Stimulated activated CD4-positive, alpha-beta T cell treated with anti-CD3 and anti-CD28 coated beads, Interleukin-4, amount 100 ng/mL, for 24 hours (primary cell): ENCODE results near the gene ZNF70.
A peak's percentile ranks its signal among the peaks of the same experiment; 100 is the strongest.
"Not testable (repeated sequence)": the region's sequence is repeated elsewhere in the genome, so short reads cannot be mapped to it uniquely, and the experiment has no call there.

Source experiments
- DNase-seq: peaks from one replicate; pipeline ENCODE4 v3.0.0-alpha.2; 2020

Gene ZNF70

DNA sequence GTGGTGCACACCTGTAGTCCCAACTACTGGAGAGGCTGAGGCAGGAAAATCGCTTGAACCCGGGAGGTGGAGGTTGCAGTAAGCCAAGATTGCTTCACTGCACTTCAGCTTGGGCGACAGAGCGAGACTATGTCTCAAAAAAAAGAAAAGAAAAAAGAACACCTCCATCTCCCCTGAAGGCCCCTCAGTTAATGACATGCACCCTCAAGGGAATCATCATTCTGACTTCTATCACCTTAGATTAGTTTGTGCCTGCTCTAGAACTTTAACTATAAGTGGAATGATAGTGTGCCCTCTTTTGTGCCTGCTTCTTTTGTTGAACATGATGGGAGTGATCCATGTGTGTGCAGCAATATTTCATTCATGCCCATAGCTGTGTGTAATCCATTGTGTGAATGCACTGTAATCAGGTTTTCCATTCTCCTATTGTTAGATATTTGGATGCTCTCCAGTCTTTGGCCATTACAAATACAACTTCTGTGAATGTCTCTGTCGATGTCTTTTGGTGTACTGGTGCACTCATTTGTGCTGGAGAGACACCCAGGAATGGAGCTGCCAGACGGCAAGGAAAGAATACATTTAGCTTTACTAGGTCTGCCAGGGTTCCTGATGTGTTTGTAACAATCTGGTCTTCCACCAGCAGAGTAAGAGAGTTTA, 4.2 kb upstream of the ZNF70 start:
- no peak for DNase-seq

DNA sequence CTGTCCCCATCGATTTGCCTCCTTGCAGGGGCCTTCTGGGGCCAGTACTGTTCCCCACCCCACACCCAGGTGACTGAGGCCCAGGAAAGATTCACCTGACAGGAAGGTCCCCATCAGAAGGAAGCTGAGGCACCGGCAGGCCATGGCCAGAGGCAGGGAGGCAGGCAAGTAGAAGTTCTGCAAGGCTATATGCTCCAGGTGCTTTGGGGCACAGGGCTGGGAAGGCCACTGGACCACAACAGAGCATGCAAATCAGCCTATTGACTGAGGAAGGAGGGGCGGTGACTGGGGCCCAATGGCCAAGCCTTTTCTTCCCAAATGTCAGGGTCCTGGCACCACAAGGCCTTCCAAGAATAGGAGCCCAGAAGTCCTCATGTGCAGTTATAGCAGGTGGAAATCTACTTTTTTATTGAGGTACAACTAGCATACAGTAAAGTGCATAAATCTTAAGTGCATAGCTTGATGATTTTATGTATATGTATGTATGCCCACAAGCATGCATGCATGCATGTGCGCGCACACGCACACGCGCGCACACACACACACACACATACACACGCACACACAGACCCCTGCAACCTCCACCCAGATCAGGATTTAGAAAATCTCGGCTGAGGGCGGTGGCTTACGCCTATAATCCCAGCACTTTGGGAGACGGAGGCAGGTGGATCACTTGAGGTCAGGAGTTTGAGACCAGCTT, 3.5 kb upstream of the ZNF70 start, which contains the start of gene VPREB3:
Gene VPREB3, minus strand, starts transcription at position 206 of the 700 bp plus-strand sequence. Its CDS starts 62 bp downstream, at position 144.
- no peak for DNase-seq

DNA sequence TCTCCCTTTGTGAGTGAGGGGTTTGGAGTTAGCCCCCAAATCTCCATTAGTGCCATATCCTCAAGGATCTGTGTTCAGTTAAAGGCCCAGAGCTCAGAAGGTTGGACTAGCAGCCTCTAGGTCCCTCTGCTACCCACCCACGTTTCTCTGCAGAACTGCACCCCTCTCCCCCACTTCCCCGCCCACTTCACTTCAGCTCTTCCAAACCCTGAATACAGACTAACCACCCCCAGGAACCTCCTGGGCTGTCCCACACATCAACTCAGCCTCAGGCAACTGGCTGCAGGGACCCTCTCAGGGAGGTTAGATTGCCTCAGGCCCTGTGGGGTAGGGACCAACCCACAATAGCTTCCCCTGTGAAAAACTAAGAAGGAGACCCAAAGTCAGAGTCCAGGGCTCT, 2.5 kb upstream of the ZNF70 start:
- no peak for DNase-seq

DNA sequence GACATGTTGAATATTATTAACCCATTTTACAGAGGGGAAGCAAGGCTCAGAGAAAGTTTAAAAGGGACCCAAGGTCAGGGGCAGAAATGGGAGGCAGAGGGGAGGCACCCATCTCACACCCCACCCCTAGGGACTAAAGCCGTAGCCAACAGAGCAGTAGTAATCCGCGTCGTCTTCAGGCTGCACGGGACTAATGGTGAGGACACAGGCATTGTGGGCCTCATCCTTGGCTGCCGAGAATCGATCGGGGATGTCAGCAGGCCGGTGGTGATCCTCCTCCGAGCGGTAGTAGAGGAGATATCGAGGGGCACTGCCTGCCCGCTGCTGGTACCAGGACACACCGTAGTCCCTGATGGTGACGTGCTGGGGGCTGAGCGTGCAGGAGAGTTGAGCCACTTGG, 1.8 kb upstream of the ZNF70 start:
- no peak for DNase-seq

DNA sequence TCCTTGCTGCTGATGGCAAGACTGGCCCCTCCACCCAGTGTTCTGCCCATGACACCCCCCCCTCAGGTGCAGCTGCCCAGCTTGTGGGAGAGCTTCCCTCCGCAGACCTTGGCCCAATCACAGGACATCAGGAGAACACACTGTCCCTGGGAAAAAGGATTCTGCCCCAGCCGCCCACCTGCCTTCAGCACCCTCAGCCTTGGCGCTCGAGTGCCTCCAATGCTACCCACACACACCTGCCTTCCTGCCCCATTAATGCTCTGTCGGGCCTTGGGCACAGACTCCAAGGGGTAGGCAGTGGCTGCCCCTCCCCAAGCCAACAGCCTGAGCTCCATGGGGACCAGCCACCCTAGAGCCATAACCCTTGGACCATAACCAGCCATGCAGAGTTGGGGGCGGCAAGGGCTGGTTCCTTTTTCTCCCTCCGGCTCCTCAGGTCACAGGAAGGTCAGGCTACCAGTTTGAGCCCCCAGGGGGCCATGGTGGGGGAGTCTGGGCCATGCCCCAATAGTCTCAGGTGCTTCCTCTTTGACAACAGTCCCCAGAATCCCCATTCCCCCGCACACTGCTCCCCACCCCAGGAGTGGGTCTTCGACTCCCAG, 1.3 kb upstream of the ZNF70 start:
- DNase-seq, result no peak

DNA sequence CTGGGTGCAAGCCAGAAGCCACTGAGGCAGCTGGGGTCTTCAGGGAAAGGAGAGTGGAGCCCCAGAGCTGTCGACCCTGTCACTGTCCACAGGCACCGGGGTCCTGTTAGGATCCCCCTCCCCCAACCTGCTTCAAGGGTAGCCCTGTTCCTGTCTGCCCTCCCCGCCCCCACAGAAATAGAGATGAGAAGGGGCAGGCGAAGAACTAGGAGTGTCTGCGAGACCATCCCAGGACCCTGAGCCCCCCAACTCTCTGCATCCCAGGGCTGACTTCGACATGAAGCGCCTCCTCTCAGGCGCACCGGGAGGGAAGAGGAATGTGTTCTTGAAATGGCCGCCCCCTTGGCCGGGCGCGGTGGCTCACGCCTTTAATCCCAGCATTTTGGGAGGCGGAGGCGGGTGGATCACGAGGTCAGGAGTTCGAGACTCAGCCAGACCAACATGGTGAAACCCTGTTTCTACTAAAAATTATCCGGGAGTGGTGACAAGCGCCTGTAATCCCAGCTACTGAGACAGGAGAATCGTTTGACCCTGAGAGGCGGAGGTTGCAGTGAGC, 607 bp upstream of the ZNF70 start:
- DNase-seq, result no peak

DNA sequence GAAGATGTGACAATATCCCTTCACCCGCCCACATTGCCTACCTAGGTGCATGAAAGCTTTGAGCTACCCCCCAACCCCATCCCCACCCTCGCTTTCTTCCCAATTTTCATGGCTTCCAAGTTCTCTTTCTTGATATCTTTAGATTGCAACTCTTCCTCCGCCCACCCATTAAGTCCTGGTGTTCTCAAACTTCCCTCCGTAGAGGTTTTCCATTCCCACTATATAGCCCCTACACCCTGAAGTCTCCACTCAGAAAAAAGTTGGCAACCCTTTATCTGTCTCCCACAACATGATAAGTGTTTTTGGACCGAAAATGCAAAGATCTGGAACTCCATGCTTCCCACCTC, 572 bp downstream of the ZNF70 start:
- DNase-seq, result no peak

DNA sequence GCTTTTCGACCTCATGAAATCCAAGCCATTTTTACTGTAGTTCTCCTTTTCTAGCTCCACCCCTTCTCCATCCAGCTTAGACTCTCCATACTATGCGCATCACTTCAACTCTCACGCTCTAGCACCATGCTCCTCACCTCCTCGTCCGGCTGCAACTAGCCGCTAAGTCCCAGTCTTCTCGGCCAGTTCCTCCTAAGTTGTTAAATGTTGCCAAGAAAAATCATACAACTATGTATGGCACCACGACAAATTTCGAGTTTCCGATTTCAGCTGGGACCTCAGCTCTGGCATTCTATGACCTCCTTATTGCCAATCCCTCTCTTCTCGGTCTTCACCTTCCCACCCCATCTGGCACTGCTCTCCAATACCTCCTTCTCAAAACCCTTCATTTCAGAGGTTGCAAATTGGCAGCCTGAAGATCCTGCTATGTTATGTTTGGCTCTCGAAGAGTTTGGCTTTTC, 1.0 kb downstream of the ZNF70 start:
- DNase-seq, result no peak

DNA sequence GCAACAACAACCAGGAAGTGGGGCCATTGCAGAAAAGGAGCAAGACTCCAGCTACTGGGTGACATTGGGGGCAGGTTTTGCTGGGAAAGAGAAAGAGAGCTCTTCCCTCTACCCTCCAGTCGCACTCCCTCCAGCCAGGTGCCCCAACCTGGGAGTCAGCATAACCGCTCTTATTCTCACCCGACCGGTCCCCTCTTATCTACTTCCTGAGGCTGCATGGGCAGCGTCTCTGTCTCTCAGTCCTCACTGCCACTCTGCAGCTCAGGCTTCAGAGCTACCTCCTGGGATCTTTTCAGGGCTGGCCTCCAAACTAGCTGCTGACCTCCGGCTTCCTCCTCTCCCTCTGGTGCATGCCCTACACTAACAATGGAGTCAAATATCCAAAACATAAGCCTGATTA, 5.1 kb downstream of the ZNF70 start:
- no peak for DNase-seq

DNA sequence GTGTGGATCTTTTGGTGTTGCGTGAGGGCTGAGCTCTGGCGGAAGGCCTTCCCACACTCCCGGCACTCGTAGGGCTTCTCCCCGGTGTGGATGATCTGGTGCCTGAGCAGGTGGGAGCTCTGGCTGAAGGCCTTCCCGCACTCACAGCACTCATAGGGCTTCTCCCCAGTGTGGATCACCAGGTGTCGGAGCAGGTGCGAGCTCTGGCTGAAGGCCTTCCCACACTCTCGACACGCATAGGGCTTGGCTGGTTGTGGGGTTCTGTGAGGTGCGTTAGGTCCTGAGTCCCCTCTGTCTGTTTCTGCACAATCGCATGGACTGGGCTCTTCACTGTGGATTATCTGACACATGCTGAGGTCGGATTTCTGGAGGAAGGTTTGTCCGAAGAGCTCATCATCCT, 6.4 kb downstream of the ZNF70 start:
- DNase-seq, result no peak

DNA sequence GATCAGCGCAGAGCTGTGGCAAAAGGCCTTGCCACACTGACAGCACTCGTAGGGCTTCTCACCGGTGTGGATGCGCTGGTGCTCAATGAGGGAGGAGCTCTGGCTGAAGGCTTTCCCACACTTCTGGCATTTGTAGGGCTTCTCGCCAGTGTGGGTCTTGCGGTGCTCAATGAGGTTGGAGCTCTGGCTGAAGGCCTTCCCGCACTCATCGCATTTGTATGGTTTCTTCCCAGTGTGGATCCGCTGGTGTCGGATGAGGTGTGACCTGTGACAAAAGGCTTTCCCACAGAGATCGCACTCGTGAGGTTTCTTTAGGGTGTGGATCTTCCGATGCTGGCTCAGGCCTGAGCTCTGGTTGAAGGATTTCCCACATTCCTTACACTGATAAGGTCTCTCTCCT, 6.9 kb downstream of the ZNF70 start:
- no peak for DNase-seq

DNA sequence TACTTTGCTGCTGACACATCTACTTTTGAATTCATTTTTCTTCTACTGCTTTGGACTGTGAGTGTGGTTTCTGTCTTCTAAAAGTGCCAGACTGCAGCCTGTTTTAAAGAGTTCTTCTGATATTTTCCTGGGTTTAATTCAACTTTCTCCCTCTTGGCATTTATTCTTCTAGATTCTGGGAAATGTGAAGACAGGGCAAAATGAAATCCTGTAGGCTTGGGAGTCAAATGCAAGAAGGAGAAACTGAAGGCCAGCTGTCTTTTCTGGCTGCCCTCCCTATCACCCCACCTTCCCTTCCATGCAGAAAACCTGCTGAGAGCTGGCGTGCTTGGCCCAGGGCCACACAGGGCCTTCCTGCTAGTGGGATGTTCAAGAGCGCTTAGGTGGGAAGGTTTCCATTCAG, 7.6 kb downstream of the ZNF70 start:
- DNase-seq, result no peak

DNA sequence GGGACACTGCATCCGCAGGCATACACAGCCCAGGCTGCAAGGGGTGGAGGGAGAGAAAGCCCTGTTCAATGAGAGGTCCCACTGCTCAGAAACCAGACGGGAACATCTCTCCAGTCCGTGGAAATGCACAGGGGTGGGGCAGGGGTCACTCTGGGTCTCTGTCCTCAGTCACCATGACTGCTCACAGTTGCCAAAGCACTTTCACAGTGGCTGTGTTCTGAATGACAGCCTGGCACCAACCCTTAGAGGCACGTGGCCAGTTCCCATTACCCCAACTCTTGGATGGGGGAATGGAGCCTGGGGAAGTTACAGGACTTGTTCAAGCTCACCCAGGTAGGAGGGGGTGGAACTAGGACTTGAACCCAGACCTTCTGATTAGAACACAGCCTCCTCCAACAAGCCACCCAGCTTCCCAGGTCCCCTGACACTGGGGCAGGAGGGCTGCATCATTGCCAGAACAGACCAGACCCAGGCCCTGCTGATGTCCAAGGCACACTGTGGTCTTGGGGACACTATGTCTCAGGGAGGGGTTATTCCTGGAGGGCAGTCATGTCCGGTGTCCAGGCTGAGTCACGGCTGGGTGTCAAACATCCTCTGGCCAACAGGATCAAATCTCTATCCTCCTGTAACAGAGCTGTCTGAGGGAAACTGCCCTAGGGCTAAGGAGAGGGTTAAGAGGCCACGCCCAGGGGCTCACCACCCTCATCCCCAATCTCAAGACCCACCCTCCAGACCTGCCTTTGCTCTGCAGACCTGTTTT, 8.2 kb downstream of the ZNF70 start:
- DNase-seq, result no peak

DNA sequence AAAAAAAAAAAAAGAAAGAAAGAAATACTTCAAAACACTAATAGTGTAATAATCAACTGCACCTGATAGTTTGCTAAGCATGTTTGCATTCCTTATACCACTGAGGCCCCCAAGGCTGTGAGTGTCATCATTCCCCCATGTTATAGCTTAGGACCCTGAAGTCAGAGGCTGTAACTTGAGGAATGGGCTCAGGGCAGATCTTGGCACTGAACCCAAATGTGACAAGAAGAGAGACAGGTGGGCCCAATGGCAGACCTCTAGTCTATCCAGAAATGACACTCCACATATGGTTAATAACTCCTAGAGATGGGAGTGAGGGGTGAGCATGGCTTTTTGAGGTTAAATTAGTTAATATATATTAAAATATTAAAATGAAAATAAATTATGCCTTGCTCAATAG, 13.2 kb downstream of the ZNF70 start:
- no peak for DNase-seq

DNA sequence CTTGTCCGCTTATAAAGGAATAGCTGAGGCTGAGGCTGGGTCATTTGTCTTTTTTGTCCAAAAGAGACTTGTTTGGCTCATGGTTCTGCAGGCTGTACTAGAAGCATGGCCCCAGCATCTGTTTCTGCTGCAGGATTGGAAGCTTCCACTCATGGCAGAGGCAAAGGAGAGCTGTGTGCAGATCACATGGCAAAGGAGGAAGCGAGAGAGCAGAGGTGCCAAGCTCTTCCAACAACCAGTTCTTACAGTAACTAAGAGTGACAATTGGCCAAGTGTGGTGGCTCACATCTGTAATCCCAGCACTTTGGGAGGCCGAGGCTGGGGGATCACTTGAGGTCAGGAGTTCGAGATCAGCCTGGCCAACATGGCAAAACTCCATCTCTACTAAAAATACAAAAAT, 22.8 kb downstream of the ZNF70 start:
- not testable (repeated sequence) for DNase-seq

DNA sequence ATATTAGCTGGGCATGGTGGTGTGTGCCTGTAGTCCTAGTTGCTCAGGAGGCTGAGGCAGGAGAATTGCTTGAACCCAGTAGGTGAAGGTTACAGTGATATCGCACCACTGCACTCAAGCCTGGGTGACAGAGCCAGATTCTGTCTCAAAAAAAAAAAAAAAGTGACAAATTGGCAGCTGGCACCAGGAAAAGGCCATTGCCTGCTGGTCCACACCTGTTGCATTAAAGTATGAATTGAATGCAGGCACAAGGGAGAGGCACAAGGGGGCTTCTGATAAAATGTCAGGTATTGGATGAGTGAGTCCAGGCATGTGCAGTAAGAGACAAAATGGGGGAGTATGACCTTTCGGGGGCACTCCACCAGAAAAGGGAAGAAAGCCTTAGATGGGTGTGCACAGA, 28.2 kb downstream of the ZNF70 start:
- DNase-seq, result no peak

DNA sequence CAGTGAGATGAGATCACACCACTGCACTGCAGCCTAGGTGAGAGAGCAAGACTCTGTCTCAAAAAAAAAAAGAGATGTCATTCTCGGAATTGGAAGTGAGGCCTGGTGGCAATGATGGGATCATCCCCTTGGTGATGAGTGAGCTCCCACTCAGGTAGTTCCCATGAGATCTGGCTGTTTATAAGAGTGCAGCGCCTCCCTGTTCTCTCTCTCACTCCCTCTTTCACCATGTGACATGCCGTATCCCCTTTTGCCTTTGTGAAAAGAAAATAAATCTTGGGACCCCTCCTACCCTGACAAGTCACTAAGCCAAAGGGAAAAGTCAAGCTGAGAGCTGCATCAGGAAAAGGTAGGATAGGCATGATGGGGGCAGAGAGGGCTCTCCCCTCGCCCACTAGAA, 28.8 kb downstream of the ZNF70 start:
- no peak for DNase-seq

DNA sequence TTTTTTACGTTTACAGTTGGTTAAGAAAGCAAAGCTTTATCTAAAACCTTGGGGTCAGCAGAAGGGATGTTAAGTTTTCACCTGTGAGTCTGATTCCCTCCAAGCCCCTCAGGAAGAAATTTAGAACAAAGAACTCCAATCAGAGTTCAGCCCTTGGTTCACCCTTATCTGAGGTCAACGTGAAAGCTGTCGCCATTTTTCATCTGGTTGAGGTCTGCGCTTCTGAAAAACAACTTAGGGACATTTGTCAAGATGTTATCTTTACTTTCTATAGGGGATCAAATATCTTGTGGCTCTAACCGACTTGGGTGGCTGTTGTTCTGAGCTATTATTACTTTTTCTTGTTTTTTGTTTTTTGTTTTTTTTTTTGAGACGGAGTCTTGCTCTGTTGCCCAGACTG, 30.1 kb downstream of the ZNF70 start:
- no peak for DNase-seq

DNA sequence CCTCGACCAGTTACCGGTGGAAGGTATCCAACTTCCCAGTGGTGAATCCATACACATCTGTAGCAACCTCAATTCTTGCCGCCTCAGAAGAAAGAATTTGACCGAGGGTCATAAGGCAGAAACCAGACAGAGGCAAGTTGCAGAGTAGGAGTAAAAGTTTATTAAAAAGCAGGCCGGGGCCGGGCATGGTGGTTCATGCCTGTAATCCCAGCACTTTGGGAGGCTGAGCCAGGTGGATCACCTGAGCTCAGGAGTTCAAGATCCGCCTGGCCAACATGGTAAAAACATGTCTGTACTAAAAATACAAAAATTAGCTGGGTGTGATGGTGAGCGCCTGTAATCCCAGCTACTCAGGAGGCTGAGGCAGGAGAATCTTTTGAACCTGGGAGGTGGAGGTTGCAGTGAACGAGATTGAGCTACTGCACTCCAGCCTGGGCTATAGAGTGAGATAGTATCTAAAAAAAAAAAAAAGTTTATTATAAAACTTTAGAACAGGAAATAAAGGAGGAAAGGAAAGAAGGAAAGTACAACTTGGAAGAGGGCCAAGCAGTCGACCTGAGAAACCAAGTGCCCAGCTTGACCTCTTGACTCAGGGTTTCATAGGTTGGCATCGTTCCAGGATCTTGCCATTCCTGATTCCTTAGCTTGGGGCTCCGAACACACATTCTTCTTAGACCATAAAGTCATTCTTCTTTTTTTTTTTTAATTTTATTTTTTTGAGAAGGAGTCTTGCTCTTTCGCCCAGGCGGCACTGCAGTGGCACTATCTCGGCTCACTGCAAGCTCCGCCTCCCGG, 32.3 kb downstream of the ZNF70 start:
- no peak for DNase-seq

DNA sequence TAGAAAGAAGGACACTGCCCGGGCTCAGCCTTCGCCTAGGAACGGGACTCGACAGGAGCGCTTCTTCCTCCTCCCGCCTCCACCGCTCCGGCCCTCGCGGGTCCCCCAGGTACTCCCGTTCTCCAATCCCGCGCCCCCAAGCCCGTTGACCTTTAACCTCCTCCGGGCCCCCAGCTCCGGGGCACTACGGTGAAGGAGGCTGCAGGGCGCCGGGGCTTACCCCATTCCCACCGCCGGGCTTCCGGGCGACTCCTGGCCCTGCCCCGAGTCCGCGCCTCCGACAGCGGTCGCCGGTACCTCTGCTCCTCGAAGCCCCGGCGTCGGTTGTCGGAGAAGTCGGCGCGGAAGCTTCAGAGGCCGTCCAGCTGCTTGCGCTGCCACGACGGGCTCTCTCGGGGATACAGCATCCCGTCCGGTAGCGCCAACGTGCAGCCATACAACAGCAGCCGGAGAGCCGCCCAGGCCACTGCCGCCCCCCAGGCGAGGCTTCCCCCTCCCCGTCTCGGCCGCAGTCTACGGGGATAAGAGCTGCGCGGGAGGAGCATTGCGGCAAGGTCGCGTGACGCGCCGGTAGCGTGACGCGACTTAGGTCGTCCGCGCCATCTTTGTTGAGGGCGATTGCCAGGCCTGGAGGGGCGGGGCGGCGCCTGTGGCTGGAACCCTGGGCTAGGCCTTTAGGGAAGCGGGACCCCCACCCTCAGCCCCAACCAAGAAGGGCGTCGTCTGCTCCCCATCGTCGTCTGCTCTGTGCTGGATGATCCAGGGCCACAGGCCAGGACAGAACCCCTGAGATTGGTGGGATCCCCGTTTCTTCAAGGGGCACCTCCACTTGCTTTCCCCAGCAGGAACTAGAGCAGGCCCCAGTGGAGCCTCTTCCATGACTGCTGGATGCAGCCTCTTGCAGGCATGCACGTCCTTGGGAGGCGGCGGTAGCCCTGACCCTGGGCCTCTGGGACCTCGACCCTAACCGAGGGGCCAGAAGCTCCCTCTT, 33.8 kb downstream of the ZNF70 start:
- DNase-seq, result peak; percentile 83

DNA sequence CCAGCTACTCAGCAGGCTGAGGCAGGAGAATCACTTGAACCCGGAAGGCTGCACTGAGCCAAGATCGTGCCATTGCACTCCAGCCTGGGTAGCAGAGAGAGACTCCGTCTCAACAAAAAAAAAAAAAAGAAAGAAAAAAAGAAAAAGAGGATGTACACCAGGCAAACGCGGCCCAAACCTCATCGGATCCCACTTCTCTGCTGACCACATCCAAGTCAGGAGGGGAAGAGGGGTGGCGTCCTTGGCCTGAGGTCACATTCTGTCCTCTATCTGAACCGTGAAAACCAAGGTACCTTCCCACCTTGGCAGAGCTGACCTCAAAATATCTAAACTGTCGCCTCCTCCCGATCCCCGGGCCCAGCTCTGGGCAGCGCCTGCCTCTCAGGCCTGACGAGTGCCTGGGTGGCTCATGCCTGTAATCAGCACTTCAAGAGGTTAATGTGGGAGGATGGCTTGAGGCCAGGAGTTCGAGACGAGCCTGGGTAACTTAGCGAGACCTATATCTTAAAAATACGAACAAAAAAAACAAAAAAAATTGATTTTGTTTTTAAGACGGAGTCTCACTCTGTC, 35.0 kb downstream of the ZNF70 start:
- DNase-seq, result no peak
